Measurements from ENCODE around the gene SLC24A3. TPM values are rescaled to one million over a fixed set of nuclear protein-coding genes. Genes with fewer than 3 reads are reported as not detected.

Gene SLC24A3
- total and polyA plus RNA-seq, 2 experiments from 2014 or later: not detected

GRCh38 chr20:19646963-19647362 lies 434.5 kb downstream of the SLC24A3 start:
- H3F3A ChIP-seq (ENCODE audit: insufficient read depth): no peaks in the 10 kb centered on the region
- H3K9me2 ChIP-seq (ENCODE audit: insufficient read depth): no peaks in the 10 kb centered on the region
- no peaks in the 10 kb centered on the region for H3K27me3 ChIP-seq (replicated peaks; ENCODE audit: insufficient read depth)
- H3K4me1 ChIP-seq (ENCODE audit: insufficient read depth): no peaks in the 10 kb centered on the region
- H3K9me3 ChIP-seq (ENCODE audit: low read depth): no peaks in the 10 kb centered on the region
- H3K27ac ChIP-seq: no peak overlapping the region
- no peak overlapping the region for H3K9ac ChIP-seq
- H3K79me2 ChIP-seq (ENCODE audit: insufficient read depth): no peaks in the 10 kb centered on the region
- H2AFZ ChIP-seq: no peak overlapping the region
- no peaks in the 10 kb centered on the region for H3K36me3 ChIP-seq (ENCODE audit: low read depth)
- no peak overlapping the region for H3K4me2 ChIP-seq (ENCODE audit: unreplicated experiment)
- in situ Hi-C loops (cut with MboI): no loop called here
- no peak overlapping the region for H3K4me3 ChIP-seq
- WGBS, 2 experiments (ENCODE audit: low coverage in 1 of 2, low lambda C conversion rate in 2 of 2, missing lambda C conversion rate in 2 of 2): 47 to 53% methylated on average over 2 of the region's 2 CpGs
- TF ChIP-seq EZH2 (IDR thresholded peaks at IDR 0.05; ENCODE audit: insufficient read depth, poor library complexity, severe bottlenecking) (no peak), EZH2phosphoT487 (IDR thresholded peaks at IDR 0.05; ENCODE audit: insufficient read depth, low read depth) (no peak)
- no peak for DNase-seq
- no peaks in the 10 kb centered on the region for H4K20me1 ChIP-seq (ENCODE audit: insufficient read depth)

- Histone ChIP-seq H3K4me2 (ENCODE audit: unreplicated experiment) (no peak overlapping the region), H3K27ac (no peak overlapping the region), H3K4me3 (no peak overlapping the region), H3K9me2 (ENCODE audit: insufficient read depth) (no peaks in the 10 kb centered on the region), H4K20me1 (ENCODE audit: insufficient read depth) (no peaks in the 10 kb centered on the region), H3K4me1 (ENCODE audit: insufficient read depth) (no peaks in the 10 kb centered on the region), H3K9me3 (ENCODE audit: low read depth) (no peaks in the 10 kb centered on the region), H3K36me3 (ENCODE audit: low read depth) (no peaks in the 10 kb centered on the region), H3K79me2 (ENCODE audit: insufficient read depth) (no peaks in the 10 kb centered on the region), H2AFZ (no peak overlapping the region), H3F3A (ENCODE audit: insufficient read depth) (no peaks in the 10 kb centered on the region), H3K27me3 (replicated peaks; ENCODE audit: insufficient read depth) (no peaks in the 10 kb centered on the region), H3K9ac (no peak overlapping the region)
- 44 to 48% methylated on average over 2 of the region's 2 CpGs for WGBS, 2 experiments (ENCODE audit: low coverage in 1 of 2, low lambda C conversion rate in 2 of 2, missing lambda C conversion rate in 2 of 2)
- peak; percentile 8 for DNase-seq
- no peak for TF ChIP-seq EZH2phosphoT487 (IDR thresholded peaks at IDR 0.05; ENCODE audit: insufficient read depth, low read depth)
- TF ChIP-seq EZH2 (IDR thresholded peaks at IDR 0.05; ENCODE audit: insufficient read depth, poor library complexity, severe bottlenecking): no peak
- in situ Hi-C loops (cut with MboI): no loop called here
Measured at GRCh38 chr20:19648024-19648423, 435.6 kb downstream of the SLC24A3 start.

- Histone ChIP-seq H3K36me3 (ENCODE audit: low read depth) (no peaks in the 10 kb centered on the region), H3K27me3 (replicated peaks; ENCODE audit: insufficient read depth) (no peaks in the 10 kb centered on the region), H3F3A (ENCODE audit: insufficient read depth) (no peaks in the 10 kb centered on the region), H3K4me3 (no peak overlapping the region), H3K27ac (no peak overlapping the region), H3K9ac (no peak overlapping the region), H3K9me2 (ENCODE audit: insufficient read depth) (no peaks in the 10 kb centered on the region), H3K79me2 (ENCODE audit: insufficient read depth) (no peaks in the 10 kb centered on the region), H2AFZ (no peak overlapping the region), H3K4me1 (ENCODE audit: insufficient read depth) (no peaks in the 10 kb centered on the region), H3K9me3 (ENCODE audit: low read depth) (no peaks in the 10 kb centered on the region), H3K4me2 (ENCODE audit: unreplicated experiment) (no peak overlapping the region), H4K20me1 (ENCODE audit: insufficient read depth) (no peaks in the 10 kb centered on the region)
- TF ChIP-seq EZH2 (IDR thresholded peaks at IDR 0.05; ENCODE audit: insufficient read depth, poor library complexity, severe bottlenecking) (no peak), EZH2phosphoT487 (IDR thresholded peaks at IDR 0.05; ENCODE audit: insufficient read depth, low read depth) (no peak)
- WGBS, 2 experiments (ENCODE audit: low coverage in 1 of 2, low lambda C conversion rate in 2 of 2, missing lambda C conversion rate in 2 of 2): 38 to 41% methylated on average over 3 of the region's 3 CpGs
- in situ Hi-C loops (cut with MboI): no loop called here
- DNase-seq: no peak
Measured at GRCh38 chr20:19649041-19649440, 436.6 kb downstream of the SLC24A3 start.

GRCh38 chr20:19652591-19653026 lies 440.2 kb downstream of the SLC24A3 start:
- H3K36me3 ChIP-seq (ENCODE audit: low read depth): no peaks in the 10 kb centered on the region
- TF ChIP-seq EZH2phosphoT487 (IDR thresholded peaks at IDR 0.05; ENCODE audit: insufficient read depth, low read depth): no peak
- TF ChIP-seq EZH2 (IDR thresholded peaks at IDR 0.05; ENCODE audit: insufficient read depth, poor library complexity, severe bottlenecking): no peak
- H3K27ac ChIP-seq: no peak overlapping the region
- in situ Hi-C loops (cut with MboI): loop anchor here (25.0 kb wide), 2 partner anchors 1015 to 1240 kb away; no protein-coding TSS in a partner anchor
- H3K4me2 ChIP-seq (ENCODE audit: unreplicated experiment): no peak overlapping the region
- no peak overlapping the region for H3K9ac ChIP-seq
- no peaks in the 10 kb centered on the region for H3K79me2 ChIP-seq (ENCODE audit: insufficient read depth)
- no peak overlapping the region for H3K4me3 ChIP-seq
- H3K9me3 ChIP-seq (ENCODE audit: low read depth): no peaks in the 10 kb centered on the region
- H2AFZ ChIP-seq: no peak overlapping the region
- H3K9me2 ChIP-seq (ENCODE audit: insufficient read depth): no peaks in the 10 kb centered on the region
- H3F3A ChIP-seq (ENCODE audit: insufficient read depth): no peaks in the 10 kb centered on the region
- WGBS, 2 experiments (ENCODE audit: low coverage in 1 of 2, low lambda C conversion rate in 2 of 2, missing lambda C conversion rate in 2 of 2): 62 to 73% methylated on average over 5 of the region's 5 CpGs
- H3K27me3 ChIP-seq (replicated peaks; ENCODE audit: insufficient read depth): peaks cover 12% of the 10 kb centered on the region; the same call in 1 of the 2 replicates
- no peaks in the 10 kb centered on the region for H4K20me1 ChIP-seq (ENCODE audit: insufficient read depth)
- no peaks in the 10 kb centered on the region for H3K4me1 ChIP-seq (ENCODE audit: insufficient read depth)
- no peak for DNase-seq

DNA sequence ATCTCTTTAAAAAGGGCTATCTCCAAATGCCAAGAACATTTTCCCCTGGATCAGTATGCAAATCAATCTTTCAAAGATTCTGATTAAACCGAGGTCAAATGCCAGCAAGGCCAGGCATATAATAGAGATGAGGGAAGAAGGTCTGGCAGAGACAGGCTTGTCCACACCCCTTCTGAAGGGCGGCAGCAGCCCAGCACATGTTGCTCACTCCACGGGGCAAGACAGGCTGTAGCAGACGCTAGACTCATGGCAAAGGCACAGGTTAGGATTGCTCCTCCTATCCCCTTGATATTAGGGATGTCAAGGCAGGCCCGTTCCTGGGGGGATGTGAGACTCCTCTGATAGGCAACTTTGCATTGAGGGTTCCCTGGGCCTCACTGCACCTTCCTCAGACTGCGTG lies 440.9 kb downstream of the SLC24A3 start:
- no peaks in the 10 kb centered on the region for H3K36me3 ChIP-seq (ENCODE audit: low read depth)
- in situ Hi-C loops (cut with MboI): loop anchor here (25.0 kb wide), 2 partner anchors 1016 to 1241 kb away; no protein-coding TSS in a partner anchor
- no peaks in the 10 kb centered on the region for H3K9me3 ChIP-seq (ENCODE audit: low read depth)
- H2AFZ ChIP-seq: no peak overlapping the region
- TF ChIP-seq EZH2 (IDR thresholded peaks at IDR 0.05; ENCODE audit: insufficient read depth, poor library complexity, severe bottlenecking) (no peak), EZH2phosphoT487 (IDR thresholded peaks at IDR 0.05; ENCODE audit: insufficient read depth, low read depth) (no peak)
- H3K4me2 ChIP-seq (ENCODE audit: unreplicated experiment): no peak overlapping the region
- peaks cover 19% of the 10 kb centered on the region; the same call in 1 of the 2 replicates for H3K27me3 ChIP-seq (replicated peaks; ENCODE audit: insufficient read depth)
- H3F3A ChIP-seq (ENCODE audit: insufficient read depth): no peaks in the 10 kb centered on the region
- no peak overlapping the region for H3K9ac ChIP-seq
- H3K4me3 ChIP-seq: no peak overlapping the region
- no peaks in the 10 kb centered on the region for H3K79me2 ChIP-seq (ENCODE audit: insufficient read depth)
- H3K27ac ChIP-seq: no peak overlapping the region
- 27 to 29% methylated on average over 5 to 6 of the region's 6 CpGs for WGBS, 2 experiments (ENCODE audit: low coverage in 1 of 2, low lambda C conversion rate in 2 of 2, missing lambda C conversion rate in 2 of 2)
- H3K4me1 ChIP-seq (ENCODE audit: insufficient read depth): no peaks in the 10 kb centered on the region
- DNase-seq: no peak
- H4K20me1 ChIP-seq (ENCODE audit: insufficient read depth): no peaks in the 10 kb centered on the region
- no peaks in the 10 kb centered on the region for H3K9me2 ChIP-seq (ENCODE audit: insufficient read depth)
